ENCODE measurements around the gene TIMP4. TPM values are rescaled to one million over a fixed set of nuclear protein-coding genes. Genes with fewer than 3 reads are reported as not detected.

The TIMP4 gene
- total and polyA plus RNA-seq, 11 donors = 3.0 to 57.9 (median 18.6) TPM

GRCh38 chr3:12181806-12182205, 23.1 kb upstream of the TIMP4 start:
- no peak overlapping the region for H3K4me3 ChIP-seq
- 87 to 97% (median 92%) methylated on average over 2 of the region's 2 CpGs for WGBS, 4 donors
- H3K36me3 ChIP-seq = no peaks in the 10 kb centered on the region
- TF ChIP-seq POLR2A (IDR thresholded peaks at IDR 0.05) = no peak
- H3K27me3 ChIP-seq = no peaks in the 10 kb centered on the region
- H3K4me1 ChIP-seq = peaks cover 9 to 49% (median 25%) of the 10 kb centered on the region in 12 donors
- intact Hi-C loops (cut with DNase I) = loop anchor here in 1 of 10 donors (5.0 kb wide), 1 partner anchor 105 kb away; the partner anchor contains the start of gene PPARG
- no peak overlapping the region for H3K27ac ChIP-seq
- ATAC-seq (no peak), DNase-seq (no peak)
- no peaks in the 10 kb centered on the region for H3K9me3 ChIP-seq

GRCh38 chr3:12181301-12181700, 22.6 kb upstream of the TIMP4 start:
- no peak overlapping the region for H3K4me3 ChIP-seq
- H3K4me1 ChIP-seq = peaks cover 9 to 47% (median 25%) of the 10 kb centered on the region in 12 donors
- no peaks in the 10 kb centered on the region for H3K27me3 ChIP-seq
- 98% methylated on average over 4 of the region's 4 CpGs for WGBS, 4 donors
- intact Hi-C loops (cut with DNase I) = loop anchor here in 1 of 10 donors (5.0 kb wide), 1 partner anchor 106 kb away; the partner anchor contains the start of gene PPARG
- no peaks in the 10 kb centered on the region for H3K9me3 ChIP-seq
- no peak for TF ChIP-seq POLR2A (IDR thresholded peaks at IDR 0.05)
- TF ChIP-seq, protein P1, sequence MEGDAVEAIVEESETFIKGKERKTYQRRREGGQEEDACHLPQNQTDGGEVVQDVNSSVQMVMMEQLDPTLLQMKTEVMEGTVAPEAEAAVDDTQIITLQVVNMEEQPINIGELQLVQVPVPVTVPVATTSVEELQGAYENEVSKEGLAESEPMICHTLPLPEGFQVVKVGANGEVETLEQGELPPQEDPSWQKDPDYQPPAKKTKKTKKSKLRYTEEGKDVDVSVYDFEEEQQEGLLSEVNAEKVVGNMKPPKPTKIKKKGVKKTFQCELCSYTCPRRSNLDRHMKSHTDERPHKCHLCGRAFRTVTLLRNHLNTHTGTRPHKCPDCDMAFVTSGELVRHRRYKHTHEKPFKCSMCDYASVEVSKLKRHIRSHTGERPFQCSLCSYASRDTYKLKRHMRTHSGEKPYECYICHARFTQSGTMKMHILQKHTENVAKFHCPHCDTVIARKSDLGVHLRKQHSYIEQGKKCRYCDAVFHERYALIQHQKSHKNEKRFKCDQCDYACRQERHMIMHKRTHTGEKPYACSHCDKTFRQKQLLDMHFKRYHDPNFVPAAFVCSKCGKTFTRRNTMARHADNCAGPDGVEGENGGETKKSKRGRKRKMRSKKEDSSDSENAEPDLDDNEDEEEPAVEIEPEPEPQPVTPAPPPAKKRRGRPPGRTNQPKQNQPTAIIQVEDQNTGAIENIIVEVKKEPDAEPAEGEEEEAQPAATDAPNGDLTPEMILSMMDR (IDR thresholded peaks at IDR 0.05) = no peak
- no peaks in the 10 kb centered on the region for H3K36me3 ChIP-seq
- no peak for DNase-seq
- no peak overlapping the region for H3K27ac ChIP-seq
- no peak for ATAC-seq

DNA sequence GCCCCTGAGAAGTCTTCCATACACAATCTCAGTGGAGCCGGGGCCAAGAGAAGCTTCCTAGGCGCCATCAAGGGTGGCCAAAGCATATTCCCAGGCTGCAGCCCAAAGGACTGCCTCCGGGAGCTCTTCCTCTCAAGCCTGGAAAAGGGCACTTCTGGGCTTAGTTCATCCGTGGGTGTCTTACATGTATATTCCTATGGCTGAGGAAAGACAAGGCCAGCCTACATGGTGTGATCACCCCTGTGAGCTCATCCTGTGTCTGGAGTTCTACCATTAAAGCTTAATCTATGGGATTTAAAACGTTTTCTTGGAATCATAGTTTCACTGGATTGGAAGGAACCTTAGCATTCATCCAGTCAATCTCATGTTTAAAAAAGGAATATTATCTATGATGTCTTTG, 21.9 kb upstream of the TIMP4 start:
- intact Hi-C loops (cut with DNase I) = loop anchor here in 1 of 10 donors (5.0 kb wide), 1 partner anchor 107 kb away; the partner anchor contains the start of gene PPARG
- TF ChIP-seq POLR2A (IDR thresholded peaks at IDR 0.05) = no peak
- TF ChIP-seq, protein P1 (IDR thresholded peaks at IDR 0.05) = no peak
- ATAC-seq = no peak
- 86 to 91% (median 88%) methylated on average over 5 of the region's 5 CpGs for WGBS, 4 donors
- Histone ChIP-seq H3K36me3 (no peaks in the 10 kb centered on the region), H3K4me3 (no peak overlapping the region), H3K4me1 (peaks cover 9 to 49% (median 26%) of the 10 kb centered on the region in 12 donors), H3K9me3 (no peaks in the 10 kb centered on the region), H3K27ac (peak overlapping the region in 3 of 12 donors; percentile 16 to 50 (median 26)), H3K27me3 (no peaks in the 10 kb centered on the region)
- DNase-seq = no peak

DNA sequence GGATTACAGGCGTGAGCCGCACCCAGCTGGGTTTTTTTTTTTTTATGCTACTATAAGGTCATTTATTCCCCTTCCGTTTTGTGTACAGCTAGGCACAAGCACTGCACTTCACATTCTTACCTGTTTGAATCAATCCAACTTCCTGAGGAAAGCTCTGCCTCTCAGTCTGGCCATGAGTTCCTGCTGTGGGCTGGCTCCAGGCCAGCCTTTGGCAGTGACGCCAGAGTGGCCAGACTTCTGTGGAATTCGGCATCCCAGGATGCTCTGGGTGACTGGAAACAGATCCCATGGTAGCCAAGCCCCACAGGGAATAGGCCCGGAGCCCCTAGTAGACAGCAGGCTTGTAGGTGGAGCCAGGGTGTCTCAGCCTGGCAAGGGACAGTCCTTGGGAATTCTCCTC, 21.5 kb upstream of the TIMP4 start:
- Histone ChIP-seq H3K27me3 (no peaks in the 10 kb centered on the region), H3K4me1 (peaks cover 9 to 53% (median 29%) of the 10 kb centered on the region in 12 donors), H3K36me3 (no peaks in the 10 kb centered on the region), H3K9me3 (no peaks in the 10 kb centered on the region), H3K4me3 (no peak overlapping the region), H3K27ac (peak overlapping the region in 3 of 12 donors; percentile 16 to 50 (median 26))
- WGBS, 4 donors = 33 to 47% (median 40%) methylated on average over 5 to 6 of the region's 6 CpGs
- DNase-seq = peak; percentile 51 to 78 (median 64)
- TF ChIP-seq POLR2A (IDR thresholded peaks at IDR 0.05) = no peak
- TF ChIP-seq, protein P1 (IDR thresholded peaks at IDR 0.05) = no peak
- peak in 3 of 4 donors; percentile 21 to 74 (median 52) for ATAC-seq
- intact Hi-C loops (cut with DNase I) = loop anchor here in 1 of 10 donors (5.0 kb wide), 1 partner anchor 107 kb away; the partner anchor contains the start of gene PPARG
